HG03095 (cell line): ENCODE results near the gene TNNT1.
"Not testable (repeated sequence)": the region's sequence is repeated elsewhere in the genome, so short reads cannot be mapped to it uniquely, and the experiment has no call there.

ENCODE experiments used
- ATAC-seq: cut with Tn5 transposase; IDR thresholded peaks from one replicate; pipeline ENCODE4 v1.9.1; 2021; ENCODE audit warnings: moderate library complexity; ENCODE audit not compliant: unreplicated experiment

TNNT1 gene

GRCh38 chr19:55112777-55113569 lies 36.0 kb downstream of the TNNT1 start:
- ATAC-seq: no peak

DNA sequence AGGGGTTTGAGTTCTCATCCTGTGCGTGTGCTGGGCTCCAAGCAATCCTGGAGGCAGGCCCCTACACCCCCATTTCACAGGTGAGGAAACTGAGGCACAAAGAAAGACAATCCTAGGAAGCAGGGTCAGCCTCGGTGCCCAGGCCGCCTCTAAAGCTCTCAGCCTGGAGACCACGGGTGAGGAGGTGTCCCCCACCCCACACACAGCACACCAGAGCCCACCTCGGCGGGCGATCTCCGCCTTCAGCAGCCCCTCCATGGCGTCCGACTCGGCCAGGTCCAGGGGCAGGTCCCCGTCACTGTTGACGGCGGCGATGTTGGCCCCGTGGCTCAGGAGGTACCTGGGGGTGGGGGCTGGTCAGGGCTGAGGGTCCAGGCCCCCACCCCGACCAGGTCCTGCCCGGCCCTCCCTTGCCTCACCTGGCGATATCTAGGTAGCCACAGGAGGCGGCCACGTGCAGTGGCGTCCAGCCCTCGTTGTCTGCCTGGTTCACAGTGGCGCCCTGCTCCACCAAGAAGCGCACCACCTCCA lies 36.7 kb downstream of the TNNT1 start:
- no peak for ATAC-seq

GRCh38 chr19:55111238-55111831 lies 37.7 kb downstream of the TNNT1 start:
- ATAC-seq: no peak

GRCh38 chr19:55109527-55110291 lies 39.3 kb downstream of the TNNT1 start:
- ATAC-seq: no peak

- not testable (repeated sequence) for ATAC-seq
Measured at GRCh38 chr19:55107252-55107651, 41.8 kb downstream of the TNNT1 start.

DNA sequence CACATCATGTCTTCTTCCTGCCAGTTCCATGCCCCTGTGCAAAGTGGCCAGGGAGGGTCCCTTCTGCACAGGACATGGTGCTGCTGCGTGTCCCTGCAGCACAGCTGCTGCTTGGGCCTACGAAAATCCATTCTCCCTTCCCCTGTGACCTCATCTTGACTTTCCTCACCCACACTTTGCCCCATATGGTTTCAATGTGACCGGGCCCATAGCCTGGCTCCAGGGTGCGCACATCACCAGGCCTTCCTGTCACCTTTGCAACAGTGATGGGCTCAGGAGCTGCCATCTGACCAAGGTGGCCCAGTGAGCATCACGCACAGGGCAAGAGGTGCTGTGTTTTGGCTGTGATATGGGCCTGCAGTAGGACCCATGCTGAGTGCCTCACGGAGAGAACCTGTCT lies 42.4 kb downstream of the TNNT1 start:
- ATAC-seq: no peak

DNA sequence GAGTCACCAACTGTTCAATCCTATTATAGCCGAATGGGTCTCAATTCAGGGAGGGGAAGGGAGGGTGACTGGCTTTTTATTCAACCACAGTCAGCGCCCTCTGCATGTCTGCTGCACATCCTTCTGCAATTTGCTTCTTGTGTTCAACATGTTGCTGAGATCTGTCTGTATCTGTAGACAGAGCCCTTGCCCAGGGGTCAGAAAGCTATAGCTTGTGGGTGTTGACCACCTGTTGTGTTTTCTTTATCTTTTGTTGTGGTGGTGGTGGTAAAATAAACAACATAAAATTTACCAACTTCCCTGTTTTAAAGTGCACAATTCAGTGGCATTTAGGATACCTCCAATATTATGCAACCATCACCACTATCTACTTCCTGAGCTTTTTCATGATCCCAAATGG lies 43.8 kb downstream of the TNNT1 start:
- no peak for ATAC-seq

DNA sequence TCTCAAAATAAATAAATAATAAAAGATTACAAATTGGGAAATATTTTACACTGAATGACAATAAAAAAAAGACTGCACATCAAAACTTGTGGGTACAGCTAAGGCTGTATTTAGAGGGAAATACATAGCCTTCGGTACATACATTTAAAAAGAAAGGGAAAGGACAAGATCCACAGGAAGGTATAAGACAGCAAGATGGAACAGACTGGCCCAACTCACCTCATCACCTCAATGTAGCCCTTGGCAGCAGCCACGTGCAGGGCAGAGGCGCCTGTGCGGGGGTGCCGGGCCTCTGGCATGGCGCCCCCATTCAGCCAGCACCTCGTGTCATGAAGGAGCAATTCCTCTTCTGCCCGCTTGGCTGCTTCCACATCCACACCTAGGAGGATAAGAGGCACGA lies 45.8 kb downstream of the TNNT1 start:
- no peak for ATAC-seq

DNA sequence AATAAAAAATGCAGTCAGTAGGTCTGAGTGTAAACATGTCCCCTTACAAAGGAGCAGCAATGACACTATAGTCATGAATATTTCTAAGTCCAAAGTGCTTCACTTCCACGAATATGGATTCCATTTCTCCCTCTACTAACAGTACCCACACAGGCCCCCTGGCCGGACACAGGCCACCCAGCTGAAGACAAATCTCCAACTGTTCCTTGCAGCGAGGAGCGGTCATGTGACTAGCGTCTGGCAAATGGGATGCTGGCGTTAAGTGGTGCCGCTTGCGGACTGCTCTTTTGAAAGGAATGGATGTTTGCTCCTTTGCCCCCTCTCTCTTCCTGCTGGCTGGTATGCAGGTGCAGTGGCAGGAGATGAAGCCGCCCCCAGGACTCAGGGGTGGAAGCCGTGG lies 47.7 kb downstream of the TNNT1 start:
- ATAC-seq: no peak

- ATAC-seq: no peak
Measured at GRCh38 chr19:55099557-55100506, 49.2 kb downstream of the TNNT1 start.

DNA sequence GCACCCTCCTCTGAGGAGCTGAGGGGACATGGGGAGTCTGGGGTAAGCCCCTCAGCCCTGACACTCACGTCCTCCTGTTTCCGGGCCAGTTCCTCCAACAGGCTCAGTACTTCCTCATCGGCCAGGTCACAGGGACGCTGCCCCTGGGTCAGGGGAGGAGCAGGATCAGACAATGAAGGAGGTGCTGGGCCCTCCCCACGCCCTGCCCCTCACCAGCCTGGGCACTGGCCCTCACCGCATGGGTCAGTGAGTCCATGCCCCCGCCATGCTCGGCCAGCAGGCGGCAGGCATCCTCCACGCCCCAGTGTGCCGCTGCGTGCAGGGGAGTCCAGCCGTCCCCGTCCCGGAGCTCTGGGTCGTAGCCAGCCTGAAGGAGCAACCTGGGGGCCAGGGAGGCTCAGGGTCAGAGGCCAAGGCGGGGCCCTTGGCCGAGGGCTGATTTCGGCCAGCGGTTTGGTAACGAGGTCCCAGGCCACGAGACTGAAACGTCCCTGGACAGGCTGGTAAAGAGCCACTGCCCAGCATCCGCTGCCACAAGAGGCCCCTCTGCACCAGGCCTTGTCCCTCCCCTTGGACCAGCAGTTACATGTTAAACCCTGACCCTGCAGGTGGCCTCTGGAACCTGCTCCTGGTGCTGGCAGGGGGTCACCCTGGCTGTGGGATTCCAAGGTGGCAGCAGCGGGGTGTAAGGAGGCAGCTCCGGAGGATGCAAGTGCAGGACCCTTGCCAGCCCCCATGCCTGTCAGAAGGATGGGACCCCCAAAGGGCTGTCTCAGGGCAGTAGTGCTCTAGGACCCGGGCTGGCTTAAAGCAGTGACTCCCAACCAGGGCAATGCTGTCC lies 50.1 kb downstream of the TNNT1 start:
- no peak for ATAC-seq

- ATAC-seq: no peak
Measured at GRCh38 chr19:55097864-55098715, 50.9 kb downstream of the TNNT1 start.

DNA sequence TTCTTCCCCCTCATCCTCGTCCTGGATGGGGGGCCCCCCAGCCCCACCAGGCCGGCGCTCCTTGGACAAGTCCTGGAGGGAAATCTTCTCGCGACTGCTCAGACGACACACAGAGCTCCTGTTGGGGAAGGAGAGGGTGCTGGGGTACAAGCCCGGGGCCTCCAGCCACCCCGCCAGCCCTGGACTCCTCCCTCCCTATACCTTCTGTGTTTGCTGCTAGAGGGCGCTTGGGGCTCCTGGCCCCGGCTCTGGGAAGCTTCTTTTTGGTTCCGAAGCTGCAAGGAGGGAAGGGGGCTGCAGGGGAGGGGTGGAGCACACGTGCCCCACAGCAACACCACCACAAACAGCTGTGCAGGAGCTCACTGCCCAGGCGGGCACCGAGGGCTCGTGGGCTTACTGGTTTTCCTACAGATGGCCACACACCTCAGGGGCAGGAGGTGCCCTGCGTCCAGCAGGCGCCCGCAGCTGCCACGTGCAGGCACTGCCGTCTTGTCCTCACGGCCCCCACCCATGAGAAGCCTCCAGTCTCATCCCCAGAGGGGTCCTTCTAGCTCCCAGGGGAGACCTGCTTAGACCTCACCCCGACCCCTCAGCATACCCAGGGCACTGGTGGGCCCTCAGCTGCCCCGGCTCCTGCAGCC lies 52.8 kb downstream of the TNNT1 start:
- ATAC-seq: no peak

DNA sequence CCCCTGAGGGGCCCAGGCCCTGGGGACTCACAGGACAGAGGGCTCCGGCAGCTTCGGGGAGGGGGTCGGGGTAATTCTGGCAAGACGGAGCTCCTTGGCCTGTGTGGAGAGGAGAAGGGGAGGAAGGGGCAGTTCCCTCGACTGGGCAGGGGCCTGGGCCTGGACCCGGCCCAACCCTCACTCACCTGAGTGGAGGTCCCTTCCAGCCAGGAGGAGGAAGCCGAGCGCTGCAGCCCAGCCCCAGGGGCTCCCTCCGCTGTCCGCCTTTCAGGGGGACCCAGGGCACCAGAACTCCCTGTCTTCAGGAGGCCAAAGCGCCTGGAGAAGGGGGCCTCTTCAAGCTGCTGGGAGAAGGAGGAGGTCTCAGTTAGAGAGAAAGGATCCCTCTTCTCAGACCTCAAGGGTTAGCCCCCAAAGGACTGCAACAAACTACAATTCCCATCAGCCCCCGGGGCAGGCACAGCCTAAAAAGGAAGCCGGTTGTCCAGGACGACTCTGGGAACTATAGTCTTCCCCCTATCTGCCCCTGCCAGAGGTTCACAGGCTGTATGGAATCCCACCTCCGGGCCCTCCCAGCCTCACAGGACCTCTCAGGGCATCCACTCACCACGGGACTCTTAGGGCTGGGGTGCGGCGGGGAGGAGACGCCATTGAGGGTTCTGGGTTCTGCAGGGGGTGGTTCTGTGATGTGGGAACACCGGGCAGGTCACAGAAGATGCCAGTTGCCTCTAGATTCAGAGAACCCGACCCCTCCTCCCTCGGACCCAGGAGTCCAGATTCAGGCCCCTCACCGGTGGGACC lies 53.5 kb downstream of the TNNT1 start:
- ATAC-seq: no peak

- ATAC-seq: no peak
Measured at GRCh38 chr19:55094456-55095259, 54.3 kb downstream of the TNNT1 start.

DNA sequence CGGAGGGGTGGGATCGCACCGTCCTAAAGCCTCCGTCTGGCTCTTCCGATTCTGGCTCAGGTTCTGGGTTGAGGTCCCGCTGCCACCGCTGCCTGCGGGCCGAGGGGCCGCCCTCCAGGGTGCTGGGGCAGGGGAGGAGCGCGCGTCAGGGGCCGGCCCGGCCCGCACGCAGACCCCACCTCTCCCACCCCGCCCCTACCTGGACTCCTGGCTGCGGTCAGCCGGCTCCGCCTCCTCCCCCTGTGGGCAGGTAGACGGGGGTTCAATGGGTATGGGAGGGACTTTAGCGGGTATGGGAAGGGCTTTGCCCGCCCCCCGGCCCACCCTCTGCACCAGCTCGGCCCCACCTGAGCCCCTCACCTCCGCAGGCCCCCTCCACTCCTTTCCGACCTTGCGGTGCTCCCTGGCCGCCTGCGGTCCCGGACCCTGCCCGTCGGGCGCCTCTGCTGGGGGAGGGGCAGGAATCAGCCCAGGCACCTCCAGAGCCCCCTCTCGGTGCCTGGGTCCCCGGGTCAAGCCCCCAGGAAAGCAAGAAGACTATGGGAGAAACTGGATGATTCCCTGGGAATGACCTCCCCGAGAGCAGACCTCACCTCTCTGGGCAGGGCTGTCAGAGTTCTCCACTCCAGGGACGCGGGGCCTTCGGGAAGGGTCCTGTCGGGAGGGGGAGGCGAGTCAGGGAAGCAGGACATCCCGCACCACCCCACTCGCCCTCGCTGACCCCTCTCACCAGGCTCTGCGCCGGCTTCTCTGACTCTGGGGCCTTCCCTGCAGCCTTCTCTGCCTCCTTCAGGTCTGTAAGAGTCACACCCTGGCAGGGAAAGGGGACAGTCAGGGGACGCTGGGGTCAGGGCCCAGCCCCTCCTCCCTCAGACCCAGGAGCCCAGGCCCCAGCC lies 56.3 kb downstream of the TNNT1 start:
- no peak for ATAC-seq
